Muscle of leg (tissue), 11 donors: ENCODE data around the gene HAUS5. TPM values are rescaled to one million over a fixed set of nuclear protein-coding genes. Genes with fewer than 3 reads are reported as not detected.
"Not testable (repeated sequence)": the region's sequence is repeated elsewhere in the genome, so short reads cannot be mapped to it uniquely, and the experiment has no call there.

Experiments
- DNase-seq: peaks from one replicate; pipeline ENCODE4 v3.0.0; 2013
- H3K27ac ChIP-seq: one replicate; pipeline ENCODE4 v1.5.1; 2013; ENCODE audit warnings: mild to moderate bottlenecking, low read length, control low read depth
- H3K27me3 ChIP-seq: one replicate; pipeline ENCODE4 v1.6.1; 2013; ENCODE audit warnings: low read length; ENCODE audit not compliant: control insufficient read depth, insufficient read depth
- H3K36me3 ChIP-seq: one replicate; pipeline ENCODE4 v1.6.1; 2013; ENCODE audit warnings: low read length; ENCODE audit not compliant: control insufficient read depth, insufficient read depth
- H3K4me1 ChIP-seq: one replicate; pipeline ENCODE4 v1.6.1; 2013; ENCODE audit warnings: low read length; ENCODE audit not compliant: control insufficient read depth, insufficient read depth
- H3K4me3 ChIP-seq: one replicate; pipeline ENCODE4 v1.5.1; 2013; ENCODE audit warnings: low read length, control low read depth
- H3K9me3 ChIP-seq: replicated peaks from 2 replicates; pipeline ENCODE4 v1.6.1; 2013; ENCODE audit warnings: low read depth, low read length; ENCODE audit not compliant: control insufficient read depth
- WGBS: methylation state at CpG from one replicate; pipeline ENCODE4 v1.1.5; 2013; ENCODE audit warnings: missing lambda C conversion rate; ENCODE audit not compliant: insufficient coverage; 5-methylcytosine and 5-hydroxymethylcytosine counted together
- polyA plus RNA-seq, 8 donors: library from polyadenylated mRNA; unstranded; fragments of 120-200 nt; gene quantifications; one replicate each; pipeline versions ENCODE4 v1.2.1 to v1.2.3, GENCODE V29; 2013; ENCODE audit warnings: inconsistent platforms in 1 of 8, low replicate concordance in 1 of 8; ENCODE audit not compliant: insufficient read length in 8 of 8, insufficient read depth in 1 of 8
- total RNA-seq: library from RNA; stranded (reverse); fragments of 120-200 nt; gene quantifications from one replicate; pipeline ENCODE4 v1.2.4, GENCODE V29; 2013

The HAUS5 gene
- total and polyA plus RNA-seq, 9 donors = 9.4 to 16.1 (median 12.5) TPM

GRCh38 chr19:35577918-35578317 is 34.6 kb upstream of the HAUS5 start:
- H3K4me1 ChIP-seq = no peaks in the 10 kb centered on the region
- peaks cover 15% of the 10 kb centered on the region for H3K9me3 ChIP-seq
- no peak overlapping the region for H3K4me3 ChIP-seq
- H3K27ac ChIP-seq = no peak overlapping the region
- no CpG with 5 or more reads among the region's 1 CpG for WGBS
- H3K36me3 ChIP-seq = no peaks in the 10 kb centered on the region
- DNase-seq = no peak
- no peaks in the 10 kb centered on the region for H3K27me3 ChIP-seq

DNA sequence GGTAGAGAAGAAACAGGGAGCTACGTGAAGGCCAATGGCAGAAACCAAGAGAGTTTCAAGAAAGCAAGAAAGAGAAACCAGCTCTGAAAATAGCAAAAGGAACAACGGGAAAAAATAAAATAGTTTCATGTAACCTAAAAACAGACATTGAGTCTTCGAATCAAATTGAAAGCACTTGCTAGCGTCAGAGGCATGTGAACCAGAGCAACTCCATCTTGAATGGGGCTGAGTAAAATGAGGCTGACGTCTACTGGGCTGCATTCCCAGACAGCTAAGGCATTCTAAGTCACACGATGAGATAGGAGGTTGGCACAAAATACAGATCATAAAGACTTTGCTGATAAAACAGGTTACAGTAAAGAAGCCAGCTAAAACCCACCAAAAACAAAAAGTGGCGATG is 33.8 kb upstream of the HAUS5 start:
- H3K27ac ChIP-seq = no peak overlapping the region
- H3K27me3 ChIP-seq = no peaks in the 10 kb centered on the region
- H3K36me3 ChIP-seq = no peaks in the 10 kb centered on the region
- 77% methylated on average over 4 of the region's 7 CpGs for WGBS
- no peaks in the 10 kb centered on the region for H3K4me1 ChIP-seq
- H3K9me3 ChIP-seq = peaks cover 15% of the 10 kb centered on the region
- H3K4me3 ChIP-seq = no peak overlapping the region
- no peak for DNase-seq

DNA sequence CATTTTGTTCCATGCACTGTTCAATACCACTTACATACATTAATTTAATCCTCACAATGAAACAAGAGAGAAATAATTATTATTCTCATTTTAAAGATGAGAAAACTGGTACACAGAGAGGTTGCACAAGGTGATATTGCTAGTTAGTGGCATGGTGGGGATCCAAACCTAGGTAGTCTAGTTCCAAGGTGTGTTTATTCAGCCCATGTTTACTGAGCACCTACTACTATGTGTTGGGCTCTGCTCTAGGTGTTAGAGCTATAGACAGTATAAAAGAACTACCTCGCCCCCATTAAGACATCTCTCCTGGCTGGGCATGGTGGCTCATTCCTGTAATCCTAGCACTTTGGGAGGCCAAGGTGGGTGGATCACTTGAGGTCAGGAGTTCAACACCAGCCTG is 29.8 kb upstream of the HAUS5 start:
- H3K9me3 ChIP-seq = peaks cover 2% of the 10 kb centered on the region
- H3K36me3 ChIP-seq = no peaks in the 10 kb centered on the region
- H3K27ac ChIP-seq = no peak overlapping the region
- no CpG with 5 or more reads among the region's 1 CpG for WGBS
- peaks cover 2% of the 10 kb centered on the region for H3K27me3 ChIP-seq
- no peaks in the 10 kb centered on the region for H3K4me1 ChIP-seq
- no peak for DNase-seq
- no peak overlapping the region for H3K4me3 ChIP-seq

DNA sequence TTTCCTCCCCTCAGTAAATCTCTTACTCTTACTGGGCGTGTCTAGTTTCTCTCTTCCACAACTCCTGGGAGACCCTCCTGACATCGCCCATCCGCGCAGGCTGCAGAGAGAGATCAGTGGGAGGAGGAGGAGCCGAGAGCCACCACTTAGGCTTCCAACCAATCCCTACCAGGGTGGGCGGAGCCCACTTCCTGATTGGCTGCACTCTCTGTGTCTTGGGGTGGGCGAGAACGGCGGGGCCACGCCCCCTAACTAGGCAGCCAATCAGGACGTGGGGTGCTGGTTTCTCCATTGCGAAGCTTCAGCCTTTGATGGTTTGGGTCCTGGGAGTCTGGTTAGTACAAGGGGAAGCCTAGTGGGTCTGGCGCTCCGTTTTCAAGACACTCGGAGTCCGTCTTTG is 26.7 kb upstream of the HAUS5 start, which contains the start of gene PMIS2:
Gene PMIS2, plus strand, starts transcription at position 326 of the 400 bp plus-strand sequence. CDS start 87 bp downstream, outside the sequence.
- Histone ChIP-seq H3K9me3 (no peaks in the 10 kb centered on the region), H3K36me3 (no peaks in the 10 kb centered on the region), H3K27me3 (peaks cover 2% of the 10 kb centered on the region), H3K4me3 (no peak within 1 kb of the TSS), H3K4me1 (no peaks in the 10 kb centered on the region), H3K27ac (no peak within 1 kb of the TSS)
- WGBS = 32% methylated on average over 11 of the region's 16 CpGs
- no peak for DNase-seq

GRCh38 chr19:35587321-35587720 is 25.2 kb upstream of the HAUS5 start:
- DNase-seq = no peak
- H3K9me3 ChIP-seq = no peaks in the 10 kb centered on the region

DNA sequence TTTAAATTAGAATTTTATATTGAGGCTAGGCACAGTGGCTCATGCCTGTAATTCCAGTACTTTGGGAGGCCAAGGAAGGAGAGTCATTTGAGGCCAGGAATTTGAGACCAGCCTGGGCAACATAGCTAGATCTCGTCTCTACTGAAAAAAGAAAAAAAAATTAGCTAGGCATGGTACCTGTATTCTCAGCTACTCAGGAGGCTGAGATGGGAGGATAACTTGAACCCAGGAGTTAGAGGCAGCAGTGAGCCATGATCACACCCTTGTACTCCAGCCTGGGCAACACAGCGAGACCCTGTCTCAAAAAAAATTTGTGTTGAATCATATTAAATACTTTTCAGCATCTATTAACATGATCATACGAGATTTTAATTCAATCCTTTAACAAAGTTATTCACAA is 21.7 kb upstream of the HAUS5 start:
- Histone ChIP-seq H3K9me3 (no peaks in the 10 kb centered on the region), H3K36me3 (no peaks in the 10 kb centered on the region), H3K27me3 (no peaks in the 10 kb centered on the region), H3K4me3 (no peak overlapping the region), H3K4me1 (no peaks in the 10 kb centered on the region), H3K27ac (no peak overlapping the region)
- no peak for DNase-seq
- no CpG with 5 or more reads among the region's 3 CpGs for WGBS

More at GRCh38 chr19:35587321-35587720, 25.2 kb upstream of the HAUS5 start:
- WGBS = no CpG with 5 or more reads among the region's 1 CpG
- no peaks in the 10 kb centered on the region for H3K36me3 ChIP-seq
- no peak overlapping the region for H3K27ac ChIP-seq
- peaks cover 2% of the 10 kb centered on the region for H3K27me3 ChIP-seq
- H3K4me1 ChIP-seq = no peaks in the 10 kb centered on the region
- H3K4me3 ChIP-seq = no peak overlapping the region

GRCh38 chr19:35592226-35592625 is 20.3 kb upstream of the HAUS5 start:
- H3K4me3 ChIP-seq = no peak overlapping the region
- H3K27me3 ChIP-seq = no peaks in the 10 kb centered on the region
- no peak overlapping the region for H3K27ac ChIP-seq
- H3K4me1 ChIP-seq = no peaks in the 10 kb centered on the region
- no peaks in the 10 kb centered on the region for H3K36me3 ChIP-seq
- 0% methylated on average over 4 of the region's 8 CpGs for WGBS
- DNase-seq = peak; percentile 42
- H3K9me3 ChIP-seq = no peaks in the 10 kb centered on the region

DNA sequence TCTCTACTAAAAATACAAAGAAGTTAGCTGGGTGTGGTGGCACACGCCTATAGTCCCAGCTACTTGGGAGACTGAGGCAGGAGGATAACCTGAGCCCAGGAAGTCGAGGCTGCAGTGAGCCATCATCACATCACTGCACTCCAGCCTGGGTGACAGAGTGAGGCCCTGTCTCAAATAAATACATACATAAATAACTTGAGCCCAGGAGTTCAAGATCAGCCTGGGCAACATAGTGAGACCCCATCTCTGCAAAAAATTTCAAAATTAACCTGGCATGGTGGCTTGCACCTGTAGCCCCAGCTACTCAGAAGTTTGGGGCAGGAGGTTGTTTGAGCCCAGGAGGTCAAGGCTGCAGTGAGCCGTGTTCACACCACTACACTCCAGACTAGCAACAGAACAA is 17.5 kb upstream of the HAUS5 start:
- H3K27ac ChIP-seq, H3K27me3 ChIP-seq, H3K4me3 ChIP-seq, H3K36me3 ChIP-seq, H3K9me3 ChIP-seq, H3K4me1 ChIP-seq, DNase-seq: not testable (repeated sequence)
- WGBS = 56% methylated on average over 1 of the region's 3 CpGs

DNA sequence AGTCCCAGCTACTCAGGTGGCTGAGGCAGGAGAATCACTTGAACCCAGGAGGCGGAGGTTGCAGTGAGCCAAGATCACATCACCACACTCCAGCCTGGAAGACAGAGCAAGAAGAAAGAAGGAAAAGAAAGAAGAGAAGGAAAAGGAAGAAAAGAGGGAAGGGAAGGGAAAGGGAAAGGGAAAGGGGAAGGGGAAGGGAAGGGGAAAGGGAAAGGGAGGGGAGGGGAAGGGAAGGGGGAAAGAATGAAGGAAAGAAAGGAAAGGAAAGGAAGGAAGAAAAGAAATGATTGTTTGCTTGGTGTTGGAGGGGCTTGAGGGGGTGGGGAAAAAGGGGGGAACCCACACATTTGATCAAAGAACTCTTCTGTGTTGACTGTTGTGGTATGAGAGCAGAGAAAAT is 16.6 kb upstream of the HAUS5 start:
- Histone ChIP-seq H3K9me3 (no peaks in the 10 kb centered on the region), H3K36me3 (no peaks in the 10 kb centered on the region), H3K27me3 (no peaks in the 10 kb centered on the region), H3K27ac (no peak overlapping the region), H3K4me3 (no peak overlapping the region), H3K4me1 (no peaks in the 10 kb centered on the region)
- no CpG with 5 or more reads among the region's 1 CpG for WGBS
- no peak for DNase-seq

- Histone ChIP-seq H3K36me3 (no peaks in the 10 kb centered on the region), H3K27ac (no peak overlapping the region), H3K9me3 (no peaks in the 10 kb centered on the region), H3K27me3 (no peaks in the 10 kb centered on the region), H3K4me1 (no peaks in the 10 kb centered on the region), H3K4me3 (no peak overlapping the region)
- 62% methylated on average over 4 of the region's 4 CpGs for WGBS
- no peak for DNase-seq
These were observed 16.1 kb upstream of the HAUS5 start for GRCh38 chr19:35596366-35596999.

DNA sequence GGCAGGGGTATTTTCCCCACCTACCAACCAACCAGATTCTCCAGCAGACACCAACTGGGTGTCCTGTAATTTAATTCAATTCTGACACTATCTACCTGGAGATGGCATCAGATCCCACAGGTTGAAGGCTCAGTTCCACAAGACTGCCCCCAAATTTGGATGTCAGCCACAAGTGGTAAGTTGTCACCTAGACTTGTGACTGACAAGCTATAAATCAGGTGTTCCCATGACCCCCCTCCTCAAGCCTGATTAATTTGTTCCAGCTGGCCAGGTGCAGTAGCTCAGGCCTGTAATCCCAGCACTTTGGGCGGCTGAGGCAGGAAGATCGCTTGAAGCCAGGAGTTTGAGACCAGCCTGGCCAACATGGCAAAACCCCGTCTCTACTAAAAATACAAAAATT is 10.6 kb upstream of the HAUS5 start:
- DNase-seq = no peak
- Histone ChIP-seq H3K27me3 (no peaks in the 10 kb centered on the region), H3K4me3 (no peak overlapping the region), H3K36me3 (no peaks in the 10 kb centered on the region), H3K27ac (no peak overlapping the region), H3K4me1 (no peaks in the 10 kb centered on the region), H3K9me3 (no peaks in the 10 kb centered on the region)
- 51% methylated on average over 2 of the region's 3 CpGs for WGBS
